ENCODE measurements around the gene DNMT1. TPM values are rescaled to one million over a fixed set of nuclear protein-coding genes. Genes with fewer than 3 reads are reported as not detected.

The DNMT1 gene
- total RNA-seq, 1 experiment from 2014 or later = 168 TPM

GRCh38 chr19:10211691-10212090 lies 16.9 kb upstream of the DNMT1 start:
- no peaks in the 10 kb centered on the region for H3K4me1 ChIP-seq (ENCODE audit: control insufficient read depth, insufficient read depth, low read length)
- no peak for DNase-seq (ENCODE audit: low read depth, low spot score)
- ChIA-PET CTCF (interaction anchor here (0.6 kb wide), 1 partner anchor 15 kb away, joined by 4 read pairs; no protein-coding TSS in a partner anchor), POLR2A (interaction anchor here (0.9 kb wide), 1 partner anchor 17 kb away, joined by 10 read pairs; the partner anchor contains the start of gene DNMT1)
- no peaks in the 10 kb centered on the region for H3K27me3 ChIP-seq (ENCODE audit: control insufficient read depth, insufficient read depth, low read length)
- ATAC-seq = no peak
- in situ Hi-C loops (cut with HindIII; ENCODE audit: low pct_unique_long_range_greater_than_20kb, low sequenced_read_pairs) = no loop called here
- BruUV-seq (replicated peaks) = no TSS peak
- no peaks in the 10 kb centered on the region for H3K9me3 ChIP-seq (ENCODE audit: control insufficient read depth, insufficient read depth, low read depth, low read length)
- no peaks in the 10 kb centered on the region for H3K36me3 ChIP-seq (ENCODE audit: control insufficient read depth, insufficient read depth, low read length)
- no peak overlapping the region for H3K4me3 ChIP-seq (ENCODE audit: low read depth in 2 of 2, low read length in 2 of 2)
- H3K27ac ChIP-seq (ENCODE audit: low read length) = no peak overlapping the region
- intact Hi-C loops (cut with micrococcal nuclease; ENCODE audit: unreplicated experiment) = no loop called here
- TF ChIP-seq TCF7L2 (IDR thresholded peaks at IDR 0.05; ENCODE audit: low read depth, low read length) = no peak
- TF ChIP-seq POLR2AphosphoS5 (IDR thresholded peaks at IDR 0.05; ENCODE audit: low read depth, low read length) = no peak
- TF ChIP-seq, protein P1, sequence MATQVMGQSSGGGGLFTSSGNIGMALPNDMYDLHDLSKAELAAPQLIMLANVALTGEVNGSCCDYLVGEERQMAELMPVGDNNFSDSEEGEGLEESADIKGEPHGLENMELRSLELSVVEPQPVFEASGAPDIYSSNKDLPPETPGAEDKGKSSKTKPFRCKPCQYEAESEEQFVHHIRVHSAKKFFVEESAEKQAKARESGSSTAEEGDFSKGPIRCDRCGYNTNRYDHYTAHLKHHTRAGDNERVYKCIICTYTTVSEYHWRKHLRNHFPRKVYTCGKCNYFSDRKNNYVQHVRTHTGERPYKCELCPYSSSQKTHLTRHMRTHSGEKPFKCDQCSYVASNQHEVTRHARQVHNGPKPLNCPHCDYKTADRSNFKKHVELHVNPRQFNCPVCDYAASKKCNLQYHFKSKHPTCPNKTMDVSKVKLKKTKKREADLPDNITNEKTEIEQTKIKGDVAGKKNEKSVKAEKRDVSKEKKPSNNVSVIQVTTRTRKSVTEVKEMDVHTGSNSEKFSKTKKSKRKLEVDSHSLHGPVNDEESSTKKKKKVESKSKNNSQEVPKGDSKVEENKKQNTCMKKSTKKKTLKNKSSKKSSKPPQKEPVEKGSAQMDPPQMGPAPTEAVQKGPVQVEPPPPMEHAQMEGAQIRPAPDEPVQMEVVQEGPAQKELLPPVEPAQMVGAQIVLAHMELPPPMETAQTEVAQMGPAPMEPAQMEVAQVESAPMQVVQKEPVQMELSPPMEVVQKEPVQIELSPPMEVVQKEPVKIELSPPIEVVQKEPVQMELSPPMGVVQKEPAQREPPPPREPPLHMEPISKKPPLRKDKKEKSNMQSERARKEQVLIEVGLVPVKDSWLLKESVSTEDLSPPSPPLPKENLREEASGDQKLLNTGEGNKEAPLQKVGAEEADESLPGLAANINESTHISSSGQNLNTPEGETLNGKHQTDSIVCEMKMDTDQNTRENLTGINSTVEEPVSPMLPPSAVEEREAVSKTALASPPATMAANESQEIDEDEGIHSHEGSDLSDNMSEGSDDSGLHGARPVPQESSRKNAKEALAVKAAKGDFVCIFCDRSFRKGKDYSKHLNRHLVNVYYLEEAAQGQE (IDR thresholded peaks at IDR 0.05; ENCODE audit: insufficient read depth in 1 of 2, low read depth in 2 of 2, low read length in 1 of 2) = no peak
- TF ChIP-seq CTCF (IDR thresholded peaks at IDR 0.05) = no peak
- no peak for TF ChIP-seq SIN3A (IDR thresholded peaks at IDR 0.05; ENCODE audit: borderline replicate concordance, insufficient read depth, low read depth, low read length)

DNA sequence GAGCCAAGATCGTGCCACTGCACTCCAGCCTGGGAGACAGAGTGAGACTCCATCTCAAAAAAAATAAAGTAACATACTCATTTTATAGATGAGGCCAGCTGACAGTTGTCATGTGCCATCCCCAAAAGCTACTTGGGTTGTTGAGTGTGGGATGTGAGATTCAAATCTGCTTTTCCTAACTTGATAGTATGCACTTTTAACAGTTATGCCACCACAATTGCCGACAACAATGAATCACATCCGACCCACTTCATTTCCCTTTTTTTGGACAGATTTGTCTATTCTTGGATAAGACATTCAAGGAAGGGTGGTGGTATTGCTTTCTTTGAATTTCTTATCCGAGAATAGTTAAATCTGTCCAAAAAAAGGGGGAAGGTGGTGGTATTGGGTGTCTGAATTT lies 16.3 kb upstream of the DNMT1 start:
- Histone ChIP-seq H3K4me1 (ENCODE audit: control insufficient read depth, insufficient read depth, low read length) (no peaks in the 10 kb centered on the region), H3K9me3 (ENCODE audit: control insufficient read depth, insufficient read depth, low read depth, low read length) (no peaks in the 10 kb centered on the region), H3K27me3 (ENCODE audit: control insufficient read depth, insufficient read depth, low read length) (no peaks in the 10 kb centered on the region), H3K36me3 (ENCODE audit: control insufficient read depth, insufficient read depth, low read length) (no peaks in the 10 kb centered on the region), H3K4me3 (ENCODE audit: low read depth in 2 of 2, low read length in 2 of 2) (no peak overlapping the region), H3K27ac (ENCODE audit: low read length) (no peak overlapping the region)
- no peak for DNase-seq (ENCODE audit: low read depth, low spot score)
- no TSS peak for BruUV-seq (replicated peaks)
- ChIA-PET CTCF (no interaction called here), POLR2A (interaction anchor here (0.9 kb wide), 1 partner anchor 16 kb away, joined by 10 read pairs; the partner anchor contains the start of gene DNMT1)
- in situ Hi-C loops (cut with HindIII; ENCODE audit: low pct_unique_long_range_greater_than_20kb, low sequenced_read_pairs) (no loop called here), intact Hi-C loops (cut with micrococcal nuclease; ENCODE audit: unreplicated experiment) (no loop called here)
- TF ChIP-seq SIN3A (IDR thresholded peaks at IDR 0.05; ENCODE audit: borderline replicate concordance, insufficient read depth, low read depth, low read length) (no peak), TCF7L2 (IDR thresholded peaks at IDR 0.05; ENCODE audit: low read depth, low read length) (no peak), CTCF (IDR thresholded peaks at IDR 0.05) (no peak)
- TF ChIP-seq, protein P1 (IDR thresholded peaks at IDR 0.05; ENCODE audit: insufficient read depth in 1 of 2, low read depth in 2 of 2, low read length in 1 of 2) = no peak
- ATAC-seq = no peak
